ENCODE data around the gene ST7. TPM values are rescaled to one million over a fixed set of nuclear protein-coding genes. Genes with fewer than 3 reads are reported as not detected.
"Not testable (repeated sequence)": the region's sequence is repeated elsewhere in the genome, so short reads cannot be mapped to it uniquely, and the experiment has no call there.

Gene ST7
- total RNA-seq, 3 donors from 2014 or later (not counting 1 experiment from before 2014, with no cell fraction given): 9.8 to 15.7 (median 12.9) TPM

DNA sequence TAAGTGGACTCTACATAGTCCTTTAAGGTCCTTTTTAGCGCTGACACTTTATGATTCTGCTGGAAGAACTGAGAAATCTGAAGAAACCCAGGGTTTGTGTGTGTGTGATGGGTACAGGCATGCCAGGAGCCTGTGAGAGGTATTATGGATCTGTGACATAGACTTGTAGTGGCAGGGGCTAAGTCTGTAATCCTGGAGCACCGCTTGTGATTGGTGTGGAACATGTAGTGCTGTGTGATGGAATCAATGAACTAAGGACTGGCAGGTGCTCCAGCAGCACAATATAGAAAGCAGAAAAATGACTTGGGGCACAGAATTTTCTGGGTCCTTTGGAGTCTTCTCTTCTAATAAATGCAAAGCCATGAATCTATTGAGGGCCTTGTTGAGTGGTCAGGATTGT is 163.9 kb downstream of the ST7 start:
- Mint-ChIP-seq H3K4me3 (no peak overlapping the region), H3K4me1 (no peaks in the 10 kb centered on the region), H3K36me3 (no peaks in the 10 kb centered on the region), H3K9me3 (no peaks in the 10 kb centered on the region), H3K27me3 (ENCODE audit: low read depth in 2 of 2) (no peaks in the 10 kb centered on the region), H3K27ac (no peak overlapping the region)
- Histone ChIP-seq H3K27me3 (ENCODE audit: control insufficient read depth, insufficient read depth, low read length) (no peaks in the 10 kb centered on the region), H3K4me1 (ENCODE audit: control insufficient read depth, insufficient read depth, low read length) (no peaks in the 10 kb centered on the region), H3K27ac (ENCODE audit: low read length) (no peak overlapping the region), H3K9me3 (ENCODE audit: control insufficient read depth, insufficient read depth, low read length) (no peaks in the 10 kb centered on the region), H3K36me3 (ENCODE audit: control insufficient read depth, insufficient read depth, low read length) (no peaks in the 10 kb centered on the region), H3K4me3 (ENCODE audit: low read length) (no peak overlapping the region)
- ATAC-seq (peak in 1 of 3 donors; percentile 10), DNase-seq (no peak)
- intact Hi-C loops (cut with micrococcal nuclease): no loop called here
- TF ChIP-seq, protein P1, sequence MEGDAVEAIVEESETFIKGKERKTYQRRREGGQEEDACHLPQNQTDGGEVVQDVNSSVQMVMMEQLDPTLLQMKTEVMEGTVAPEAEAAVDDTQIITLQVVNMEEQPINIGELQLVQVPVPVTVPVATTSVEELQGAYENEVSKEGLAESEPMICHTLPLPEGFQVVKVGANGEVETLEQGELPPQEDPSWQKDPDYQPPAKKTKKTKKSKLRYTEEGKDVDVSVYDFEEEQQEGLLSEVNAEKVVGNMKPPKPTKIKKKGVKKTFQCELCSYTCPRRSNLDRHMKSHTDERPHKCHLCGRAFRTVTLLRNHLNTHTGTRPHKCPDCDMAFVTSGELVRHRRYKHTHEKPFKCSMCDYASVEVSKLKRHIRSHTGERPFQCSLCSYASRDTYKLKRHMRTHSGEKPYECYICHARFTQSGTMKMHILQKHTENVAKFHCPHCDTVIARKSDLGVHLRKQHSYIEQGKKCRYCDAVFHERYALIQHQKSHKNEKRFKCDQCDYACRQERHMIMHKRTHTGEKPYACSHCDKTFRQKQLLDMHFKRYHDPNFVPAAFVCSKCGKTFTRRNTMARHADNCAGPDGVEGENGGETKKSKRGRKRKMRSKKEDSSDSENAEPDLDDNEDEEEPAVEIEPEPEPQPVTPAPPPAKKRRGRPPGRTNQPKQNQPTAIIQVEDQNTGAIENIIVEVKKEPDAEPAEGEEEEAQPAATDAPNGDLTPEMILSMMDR (IDR thresholded peaks at IDR 0.05): no peak
- 96% methylated on average over 2 of the region's 2 CpGs for WGBS (ENCODE audit: insufficient coverage)

DNA sequence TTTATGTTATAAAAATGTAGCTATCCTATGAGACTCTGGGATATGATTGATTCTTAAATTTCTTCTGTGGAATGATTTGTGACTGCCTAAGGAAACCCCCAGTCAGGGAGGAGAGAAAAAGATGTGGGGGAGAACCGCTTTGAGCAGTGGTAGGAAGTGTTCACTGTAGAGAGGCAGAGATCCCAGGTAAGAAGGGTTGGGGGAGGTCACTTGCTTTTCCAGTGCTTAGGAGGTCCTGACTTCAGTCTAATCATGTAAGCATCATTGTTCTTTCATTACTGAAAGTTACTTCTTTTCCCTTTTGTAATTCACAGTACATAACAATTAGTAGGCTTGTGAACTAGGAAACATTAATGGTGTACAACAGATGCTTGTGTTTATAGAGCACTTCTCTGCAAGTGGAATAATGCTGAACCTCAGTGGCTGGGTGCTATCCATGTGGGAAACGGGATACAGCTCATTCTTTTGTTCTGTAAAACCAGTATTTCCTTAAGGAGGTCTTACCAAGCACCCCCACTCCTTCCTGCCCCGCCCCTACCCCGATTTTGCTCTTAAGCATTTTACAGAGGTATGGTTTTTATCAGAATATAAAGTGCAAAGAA is 165.4 kb downstream of the ST7 start:
- H3K27ac ChIP-seq (ENCODE audit: low read length): no peak overlapping the region
- 94% methylated on average over 2 of the region's 4 CpGs for WGBS (ENCODE audit: insufficient coverage)
- no peak for DNase-seq
- Mint-ChIP-seq H3K9me3 (no peaks in the 10 kb centered on the region), H3K4me3 (no peak overlapping the region), H3K4me1 (no peaks in the 10 kb centered on the region), H3K27ac (no peak overlapping the region), H3K27me3 (ENCODE audit: low read depth in 2 of 2) (no peaks in the 10 kb centered on the region), H3K36me3 (no peaks in the 10 kb centered on the region)
- no peak overlapping the region for H3K4me3 ChIP-seq (ENCODE audit: low read length)
- H3K36me3 ChIP-seq (ENCODE audit: control insufficient read depth, insufficient read depth, low read length): no peaks in the 10 kb centered on the region
- ATAC-seq: no peak
- H3K27me3 ChIP-seq (ENCODE audit: control insufficient read depth, insufficient read depth, low read length): no peaks in the 10 kb centered on the region
- no peaks in the 10 kb centered on the region for H3K9me3 ChIP-seq (ENCODE audit: control insufficient read depth, insufficient read depth, low read length)
- H3K4me1 ChIP-seq (ENCODE audit: control insufficient read depth, insufficient read depth, low read length): no peaks in the 10 kb centered on the region
- TF ChIP-seq, protein P1 (IDR thresholded peaks at IDR 0.05): no peak
- intact Hi-C loops (cut with micrococcal nuclease): loop anchor here (1.0 kb wide), 2 partner anchors 133 to 188 kb away; no protein-coding TSS in a partner anchor

DNA sequence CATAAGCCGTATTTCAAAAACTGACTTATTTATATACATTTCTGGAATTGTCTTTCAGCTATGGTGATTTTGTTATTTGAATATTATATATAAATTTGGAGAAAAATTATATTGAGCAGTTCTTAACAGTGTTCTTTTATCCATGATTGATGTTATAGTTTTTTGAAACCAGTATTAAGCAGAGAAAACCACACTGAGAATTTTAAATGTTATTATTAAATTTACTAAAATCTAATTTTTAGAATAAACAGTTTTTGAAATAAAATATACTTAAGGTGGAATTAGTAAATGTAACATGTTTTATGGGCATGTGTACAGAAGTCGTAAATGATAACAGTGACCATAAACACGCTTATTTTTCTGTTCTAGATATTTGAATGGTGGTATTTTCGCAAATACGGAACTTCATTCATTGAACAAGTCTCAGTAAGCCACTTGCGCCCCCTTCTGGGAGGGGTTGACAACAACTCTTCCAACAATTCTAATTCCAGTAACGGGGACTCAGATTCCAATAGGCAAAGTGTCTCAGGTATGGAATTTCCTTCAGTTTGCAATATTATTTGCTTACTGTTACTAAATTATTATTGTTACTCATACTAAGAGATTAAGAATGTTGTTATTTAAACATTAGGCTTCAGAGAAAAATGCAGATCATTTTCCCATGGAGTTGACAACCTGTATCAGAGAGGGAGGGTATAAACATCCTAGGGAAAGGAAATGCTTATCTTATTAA is 166.1 kb downstream of the ST7 start:
- H3K27ac Mint-ChIP-seq: no peak overlapping the region
- ATAC-seq (peak; percentile 67 to 70 (median 68)), DNase-seq (peak; percentile 53 to 86)
- no peak overlapping the region for H3K4me3 Mint-ChIP-seq
- no peaks in the 10 kb centered on the region for H3K36me3 Mint-ChIP-seq
- WGBS (ENCODE audit: insufficient coverage): 14% methylated on average over 6 of the region's 7 CpGs
- intact Hi-C loops (cut with micrococcal nuclease): loop anchor here (1.0 kb wide), 2 partner anchors 134 to 189 kb away; no protein-coding TSS in a partner anchor
- H3K4me1 ChIP-seq (ENCODE audit: control insufficient read depth, insufficient read depth, low read length): no peaks in the 10 kb centered on the region
- no peaks in the 10 kb centered on the region for H3K27me3 Mint-ChIP-seq (ENCODE audit: low read depth in 2 of 2)
- no peak overlapping the region for H3K27ac ChIP-seq (ENCODE audit: low read length)
- no peaks in the 10 kb centered on the region for H3K9me3 ChIP-seq (ENCODE audit: control insufficient read depth, insufficient read depth, low read length)
- TF ChIP-seq, protein P1 (IDR thresholded peaks at IDR 0.05): peak; percentile 81
- H3K9me3 Mint-ChIP-seq: no peaks in the 10 kb centered on the region
- H3K4me3 ChIP-seq (ENCODE audit: low read length): no peak overlapping the region
- peaks cover under 1% of the 10 kb centered on the region in 2 donors for H3K4me1 Mint-ChIP-seq
- no peaks in the 10 kb centered on the region for H3K36me3 ChIP-seq (ENCODE audit: control insufficient read depth, insufficient read depth, low read length)
- no peaks in the 10 kb centered on the region for H3K27me3 ChIP-seq (ENCODE audit: control insufficient read depth, insufficient read depth, low read length)

DNA sequence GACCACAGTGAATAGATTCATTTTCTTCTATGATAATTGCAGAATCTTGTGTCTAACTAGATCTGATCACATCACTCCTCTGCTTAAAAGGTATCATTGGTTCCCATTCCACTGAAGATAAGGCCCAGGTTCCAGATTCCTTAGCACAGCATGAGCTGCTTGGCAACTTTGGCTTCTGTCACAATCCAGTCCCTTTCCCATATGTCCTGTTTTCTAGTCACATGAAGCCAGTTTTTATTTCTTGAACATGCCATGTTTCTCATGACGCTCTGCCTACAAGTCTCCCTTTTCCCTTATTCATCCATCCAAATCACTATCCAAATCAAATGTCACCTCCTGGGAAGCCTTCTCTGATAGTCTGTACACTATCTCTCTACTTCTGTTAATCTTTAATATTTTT is 167.0 kb downstream of the ST7 start:
- H3K36me3 Mint-ChIP-seq; H3K9me3 ChIP-seq (ENCODE audit: control insufficient read depth, insufficient read depth, low read length); ATAC-seq; H3K27ac ChIP-seq (ENCODE audit: low read length); H3K27me3 ChIP-seq (ENCODE audit: control insufficient read depth, insufficient read depth, low read length); intact Hi-C loops (cut with micrococcal nuclease); H3K36me3 ChIP-seq (ENCODE audit: control insufficient read depth, insufficient read depth, low read length); H3K27me3 Mint-ChIP-seq (ENCODE audit: low read depth in 2 of 2); H3K4me3 Mint-ChIP-seq; H3K4me3 ChIP-seq (ENCODE audit: low read length); H3K9me3 Mint-ChIP-seq; H3K4me1 Mint-ChIP-seq; H3K4me1 ChIP-seq (ENCODE audit: control insufficient read depth, insufficient read depth, low read length); DNase-seq; H3K27ac Mint-ChIP-seq: not testable (repeated sequence)
- WGBS (ENCODE audit: insufficient coverage): 100% methylated on average over 1 of the region's 1 CpG

DNA sequence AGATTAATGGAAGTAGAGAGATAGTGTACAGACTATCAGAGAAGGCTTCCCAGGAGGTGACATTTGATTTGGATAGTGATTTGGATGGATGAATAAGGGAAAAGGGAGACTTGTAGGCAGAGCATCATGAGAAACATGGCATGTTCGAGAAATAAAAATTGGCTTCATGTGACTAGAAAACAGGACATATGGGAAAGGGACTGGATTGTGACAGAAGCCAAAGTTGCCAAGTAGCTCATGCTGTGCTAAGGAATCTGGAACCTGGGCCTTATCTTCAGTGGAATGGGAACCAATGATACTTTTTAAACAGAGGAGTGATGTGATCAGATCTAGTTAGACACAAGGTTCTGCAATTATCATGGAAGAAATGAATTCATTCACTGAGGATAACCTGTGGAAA is 168.7 kb downstream of the ST7 start:
- H3K4me3 ChIP-seq (ENCODE audit: low read length); H3K4me1 ChIP-seq (ENCODE audit: control insufficient read depth, insufficient read depth, low read length); H3K27me3 Mint-ChIP-seq (ENCODE audit: low read depth in 2 of 2); H3K4me1 Mint-ChIP-seq; H3K27ac Mint-ChIP-seq; H3K9me3 Mint-ChIP-seq; H3K27ac ChIP-seq (ENCODE audit: low read length); DNase-seq; intact Hi-C loops (cut with micrococcal nuclease); H3K36me3 ChIP-seq (ENCODE audit: control insufficient read depth, insufficient read depth, low read length); H3K36me3 Mint-ChIP-seq; H3K4me3 Mint-ChIP-seq; H3K27me3 ChIP-seq (ENCODE audit: control insufficient read depth, insufficient read depth, low read length); ATAC-seq; H3K9me3 ChIP-seq (ENCODE audit: control insufficient read depth, insufficient read depth, low read length): not testable (repeated sequence)
- 93% methylated on average over 1 of the region's 1 CpG for WGBS (ENCODE audit: insufficient coverage)

All from natural killer cell (primary cell).